GM19240 (cell line): Measurements from ENCODE around the gene VPS41.
"Not testable (repeated sequence)": the region's sequence is repeated elsewhere in the genome, so short reads cannot be mapped to it uniquely, and the experiment has no call there.

Experiments used
- DNase-seq: peaks from one replicate; pipeline ENCODE4 v3.0.0; 2011; ENCODE audit warnings: low spot score; ENCODE audit not compliant: insufficient read length

Gene VPS41

GRCh38 chr7:38855867-38856266 lies 53.1 kb downstream of the VPS41 start:
- DNase-seq: no peak

DNA sequence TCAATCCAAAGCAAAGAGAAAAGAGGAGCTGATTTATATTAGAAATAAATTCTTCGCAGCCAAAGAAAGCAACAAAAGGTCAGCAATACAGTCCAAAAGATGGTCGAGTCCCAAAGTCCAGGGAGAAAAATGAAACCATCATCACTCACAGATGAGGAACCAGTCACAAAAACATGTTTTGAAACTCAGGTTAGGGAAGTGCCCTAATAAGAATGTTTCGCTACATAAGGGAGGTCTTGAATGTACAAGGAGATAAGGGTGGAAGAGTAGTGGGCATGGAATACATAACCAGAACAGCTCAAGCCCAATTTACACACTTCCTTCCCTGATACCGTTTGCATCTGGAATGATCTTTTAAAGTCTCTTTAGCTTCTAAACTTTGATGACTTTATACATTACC lies 53.6 kb downstream of the VPS41 start:
- DNase-seq: no peak

DNA sequence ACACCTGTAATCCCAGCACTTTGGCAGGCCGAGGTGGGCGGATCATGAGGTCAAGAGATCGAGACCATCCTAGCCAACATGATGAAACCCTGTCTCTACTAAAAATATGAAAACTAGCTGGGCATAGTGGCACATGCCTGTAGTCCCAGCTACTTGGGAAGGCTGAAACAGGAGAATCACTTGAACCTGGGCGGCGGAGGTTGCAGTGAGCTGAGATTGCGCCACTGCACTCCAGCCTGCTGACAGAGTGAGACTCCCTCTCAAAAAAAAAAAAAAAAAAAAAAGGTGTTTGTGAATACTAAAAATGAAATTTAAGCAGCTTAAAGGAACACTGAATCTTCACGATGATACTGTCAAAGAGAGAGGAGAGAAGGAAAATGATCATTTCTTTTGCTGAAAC lies 54.0 kb downstream of the VPS41 start:
- DNase-seq: not testable (repeated sequence)

DNA sequence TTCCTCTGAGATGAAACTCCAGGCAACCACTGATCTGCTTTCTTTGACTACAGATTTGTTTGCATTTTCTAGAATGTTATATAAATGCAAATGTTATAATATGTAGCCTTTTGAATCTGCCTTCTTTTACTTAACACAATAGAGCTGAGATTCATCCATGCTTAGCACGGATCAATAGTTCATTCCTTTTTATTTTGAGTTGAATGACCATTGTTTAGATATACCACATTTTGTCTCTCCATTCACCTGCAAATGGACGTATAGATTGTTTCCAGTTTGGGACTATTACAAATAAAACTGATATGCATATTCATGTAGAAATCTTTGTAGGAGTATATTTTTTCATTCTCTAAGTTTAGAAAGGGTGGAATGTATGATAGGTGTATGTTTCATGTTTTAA lies 57.7 kb downstream of the VPS41 start:
- DNase-seq: no peak

- DNase-seq: no peak
These were observed 62.7 kb downstream of the VPS41 start for GRCh38 chr7:38846280-38846679.

DNA sequence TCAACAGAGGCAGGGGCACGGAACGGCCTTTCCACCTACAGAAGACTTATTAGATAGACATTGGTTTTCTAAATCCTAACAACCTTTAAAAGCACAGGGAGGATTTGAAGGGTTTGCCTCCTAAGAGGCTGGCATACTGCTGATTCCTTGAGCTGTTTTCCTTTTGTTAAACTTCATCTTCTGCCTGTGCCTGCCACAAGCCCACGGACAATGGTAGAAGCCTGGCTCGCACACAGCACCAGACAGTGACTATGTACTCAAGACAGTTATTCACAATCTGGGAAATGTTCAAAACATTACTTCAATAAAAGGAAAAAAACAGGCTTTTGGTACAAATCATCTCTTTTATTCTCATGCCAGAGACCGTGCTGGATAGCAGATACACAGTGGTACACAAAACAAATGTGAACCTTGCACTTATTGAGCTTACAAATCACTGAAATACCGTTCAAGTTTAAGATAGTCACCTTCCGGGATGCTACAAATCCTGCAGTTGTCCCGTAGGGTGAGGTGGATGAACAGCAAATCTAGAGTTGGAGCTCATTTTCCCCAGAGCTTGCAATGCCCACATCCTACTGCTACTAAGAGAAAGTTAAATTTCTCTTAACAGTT lies 63.9 kb downstream of the VPS41 start:
- no peak for DNase-seq

- DNase-seq: no peak
These were observed 66.2 kb downstream of the VPS41 start for GRCh38 chr7:38842746-38843145.

DNA sequence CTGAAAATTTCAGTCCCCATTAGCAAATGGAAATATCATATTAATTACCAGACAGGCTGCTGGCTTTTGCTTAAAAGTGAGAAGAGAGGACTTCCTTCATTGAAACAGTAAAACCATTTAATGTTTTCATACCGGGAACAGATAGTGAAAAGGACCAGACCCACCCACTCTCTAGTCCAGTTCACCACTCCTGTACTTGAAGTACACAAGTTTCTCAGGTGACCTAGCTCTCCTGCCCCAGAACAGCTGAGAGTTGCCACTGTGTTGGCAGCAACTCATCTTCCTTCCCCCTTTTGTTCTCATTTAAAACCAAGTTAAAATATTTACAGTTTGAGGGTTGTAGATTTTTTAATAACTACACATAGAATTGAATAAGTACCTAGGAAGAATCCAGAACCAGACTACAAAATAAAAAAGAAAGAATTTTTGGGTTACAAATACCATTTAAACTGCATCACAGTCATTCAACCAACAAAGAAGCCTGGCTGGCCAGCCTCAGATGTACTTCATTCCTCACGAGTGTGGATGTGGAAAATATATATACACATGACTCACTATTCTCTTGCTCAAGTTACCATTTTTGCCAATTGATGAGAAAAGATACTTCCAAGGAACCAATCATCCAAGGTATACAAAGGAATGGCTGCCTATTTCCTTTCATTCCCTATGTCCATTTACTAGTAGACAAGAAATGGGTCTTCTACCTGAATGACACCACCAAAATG lies 68.1 kb downstream of the VPS41 start:
- DNase-seq: no peak

DNA sequence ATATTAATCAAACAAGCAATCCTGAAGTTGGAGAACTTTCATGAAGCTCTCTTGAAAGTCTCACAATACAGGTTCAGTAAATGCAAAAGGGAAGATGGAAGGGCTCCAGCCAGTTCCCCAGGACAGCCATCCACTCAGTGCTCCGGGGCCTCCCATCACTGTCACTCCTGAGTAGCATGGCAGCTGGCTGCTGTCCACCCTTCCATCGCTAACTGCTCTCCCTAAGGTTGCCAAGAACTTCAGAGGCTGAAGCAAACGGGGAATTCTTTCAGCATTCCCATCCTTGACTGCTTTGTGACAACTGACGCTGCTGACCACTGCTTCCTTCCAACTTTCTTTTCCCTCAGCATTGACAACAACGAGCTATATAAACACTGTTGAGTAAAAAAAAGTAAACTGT lies 69.1 kb downstream of the VPS41 start:
- no peak for DNase-seq

DNA sequence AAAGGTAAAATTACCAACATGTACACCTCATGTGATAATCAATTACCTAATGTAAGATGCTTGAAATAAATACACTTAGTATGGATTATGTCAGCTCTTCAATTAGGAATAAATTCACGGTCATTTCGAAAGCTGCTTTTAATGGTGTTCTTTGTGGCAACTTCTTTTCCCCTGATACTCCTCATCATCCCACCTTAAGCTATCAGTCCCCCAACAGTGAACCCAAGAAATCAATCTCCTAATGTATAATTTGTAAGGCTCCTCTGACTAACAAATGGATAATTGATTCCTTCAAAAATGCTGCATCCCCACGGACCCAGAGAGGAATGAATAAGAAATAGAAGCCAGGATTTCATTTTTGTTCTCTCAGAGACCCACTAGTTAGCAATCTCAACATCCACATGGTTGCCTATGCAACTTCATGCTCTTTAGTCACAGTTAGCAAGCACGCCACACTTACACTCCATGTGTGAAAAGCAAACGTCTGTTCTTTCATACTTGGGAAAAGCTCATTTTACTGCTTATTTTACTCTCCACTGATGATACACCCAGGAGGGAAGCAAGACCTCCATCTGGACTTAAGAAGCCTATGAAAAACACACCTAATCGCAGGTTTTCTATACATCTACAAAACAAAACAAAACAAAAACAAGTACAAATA lies 70.1 kb downstream of the VPS41 start:
- DNase-seq: no peak

DNA sequence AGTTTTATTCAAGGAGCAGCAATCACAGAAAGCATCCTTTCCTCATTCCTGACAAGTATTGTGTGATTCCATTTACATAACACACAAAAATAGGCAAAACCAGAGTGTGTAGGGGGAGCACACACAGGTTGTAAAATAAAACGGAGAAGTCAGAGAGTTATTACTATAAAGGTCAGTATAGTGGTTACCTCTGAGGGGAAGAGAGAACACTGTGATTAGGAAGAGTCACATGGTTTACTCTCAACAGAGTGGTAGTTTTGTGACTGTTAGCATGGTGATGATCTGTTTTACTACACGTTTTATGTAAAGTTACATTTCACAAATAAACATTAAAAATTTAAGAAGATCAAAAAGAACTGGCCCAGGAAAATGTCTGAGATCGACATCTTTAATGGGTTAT lies 74.6 kb downstream of the VPS41 start:
- DNase-seq: no peak

- no peak for DNase-seq
These were observed 75.7 kb downstream of the VPS41 start for GRCh38 chr7:38833329-38833728.

DNA sequence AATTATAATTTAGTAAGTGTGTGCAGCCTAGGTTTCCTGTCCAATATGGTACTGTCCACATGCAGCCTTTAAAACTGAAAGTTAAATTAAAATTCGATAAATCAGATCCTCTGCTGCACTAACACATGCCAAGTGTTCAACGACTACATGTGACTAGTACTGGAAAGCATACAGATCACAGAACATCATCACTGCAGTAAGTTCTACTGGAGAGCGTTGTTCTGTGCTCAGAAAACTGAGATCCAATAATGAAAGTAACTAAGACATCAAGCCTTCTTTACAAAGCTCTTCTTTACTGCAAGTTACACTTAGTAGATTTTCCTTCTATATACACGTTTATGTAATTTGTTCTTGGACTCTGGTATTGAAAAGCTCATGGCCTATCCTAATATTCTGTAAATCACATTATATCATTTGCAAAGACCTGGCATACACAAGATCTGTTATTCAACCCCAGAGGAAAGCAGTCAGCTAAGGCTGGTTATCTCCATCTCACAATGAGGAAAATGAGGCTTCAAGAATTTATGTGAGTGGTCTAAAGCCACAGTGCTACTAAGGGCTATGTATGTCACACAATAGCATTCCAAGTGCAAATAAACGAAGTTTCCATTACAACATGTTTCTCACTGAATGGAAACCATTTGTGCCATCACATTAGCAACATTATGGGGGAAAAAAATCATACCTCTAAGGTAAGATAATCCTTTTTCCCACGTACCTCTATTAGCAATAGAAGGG lies 77.6 kb downstream of the VPS41 start:
- no peak for DNase-seq

- DNase-seq: no peak
These were observed 78.2 kb downstream of the VPS41 start for GRCh38 chr7:38830826-38831225.

DNA sequence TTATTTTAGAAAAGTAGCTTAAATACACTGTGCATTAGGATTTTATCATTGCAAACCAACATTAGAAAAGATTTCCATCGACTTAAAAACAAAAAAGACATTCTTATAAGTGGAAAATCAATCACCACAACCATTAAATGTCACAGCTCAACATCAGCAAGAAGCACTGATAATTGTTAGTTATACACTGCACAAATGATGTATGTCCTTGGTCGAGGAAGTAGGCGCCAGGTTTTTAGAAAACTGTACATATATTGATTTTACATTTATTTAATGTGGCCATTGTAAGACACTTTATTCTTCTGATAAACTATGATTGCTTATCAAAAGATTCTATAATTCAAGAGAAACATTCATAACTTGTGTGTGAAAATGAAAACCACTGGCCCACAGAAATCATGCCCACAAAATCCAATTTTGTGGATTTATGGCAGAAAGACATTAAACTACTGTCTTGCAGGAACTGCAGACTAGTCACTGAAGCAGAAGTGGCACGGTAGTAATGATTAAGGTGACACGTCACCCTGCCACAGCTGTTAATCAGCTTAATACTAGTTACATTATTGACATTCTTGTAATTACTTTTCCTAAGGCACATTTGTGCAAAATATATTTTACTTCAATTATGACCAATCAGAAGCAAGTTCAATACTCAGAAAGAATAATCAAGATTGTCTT lies 79.4 kb downstream of the VPS41 start:
- DNase-seq: no peak

DNA sequence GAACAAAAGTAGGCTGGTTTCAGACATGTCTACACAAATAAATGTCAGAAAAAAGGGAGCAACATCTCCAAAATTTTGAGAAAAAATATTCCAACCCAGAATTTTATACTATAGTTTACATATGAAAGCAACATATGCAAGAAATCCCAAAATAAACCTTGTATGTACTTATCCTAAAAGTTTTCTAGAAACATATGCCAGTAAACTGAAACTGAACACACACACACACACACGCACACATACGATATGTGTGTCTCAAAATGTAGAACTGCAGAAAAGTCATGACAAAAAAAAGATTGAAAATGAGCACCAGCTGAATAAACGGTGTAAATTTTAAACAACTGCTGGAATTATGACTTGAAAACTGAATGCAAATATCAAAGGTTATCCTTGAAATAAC lies 81.0 kb downstream of the VPS41 start:
- no peak for DNase-seq

DNA sequence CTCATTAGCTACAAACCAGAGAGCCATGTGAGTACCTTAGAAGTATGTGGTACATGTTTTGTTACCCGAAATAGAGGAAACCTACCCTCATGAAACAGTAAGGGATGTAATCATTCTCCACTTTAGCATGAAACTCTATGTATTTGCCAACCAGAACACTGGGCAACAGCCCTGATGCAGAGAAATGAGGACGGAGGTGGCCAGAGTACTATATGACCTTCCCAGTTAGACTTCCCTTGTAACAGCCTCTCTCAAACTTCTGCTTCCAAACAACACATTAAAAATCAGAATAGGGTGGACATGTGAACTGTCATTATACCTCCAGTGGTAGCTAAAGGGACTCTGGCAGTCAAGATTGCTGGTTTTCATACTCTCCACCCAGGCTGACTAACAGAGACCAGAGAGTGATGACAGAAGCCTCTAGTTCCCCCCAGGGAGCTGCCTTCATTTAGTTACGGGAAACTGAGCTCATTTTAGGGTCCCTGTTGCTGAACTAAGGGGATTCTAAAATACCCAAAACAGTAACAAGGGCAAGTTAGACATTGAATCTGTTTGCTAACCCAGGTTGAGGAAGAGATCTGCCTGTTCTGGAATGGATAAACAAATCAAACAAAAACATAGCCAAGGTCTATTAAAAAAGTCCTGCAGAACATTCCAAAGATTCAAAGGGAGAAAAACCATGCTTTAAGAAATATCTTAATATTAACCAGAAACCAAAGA lies 83.1 kb downstream of the VPS41 start:
- DNase-seq: no peak

GRCh38 chr7:38824948-38825347 lies 84.0 kb downstream of the VPS41 start:
- DNase-seq: no peak

DNA sequence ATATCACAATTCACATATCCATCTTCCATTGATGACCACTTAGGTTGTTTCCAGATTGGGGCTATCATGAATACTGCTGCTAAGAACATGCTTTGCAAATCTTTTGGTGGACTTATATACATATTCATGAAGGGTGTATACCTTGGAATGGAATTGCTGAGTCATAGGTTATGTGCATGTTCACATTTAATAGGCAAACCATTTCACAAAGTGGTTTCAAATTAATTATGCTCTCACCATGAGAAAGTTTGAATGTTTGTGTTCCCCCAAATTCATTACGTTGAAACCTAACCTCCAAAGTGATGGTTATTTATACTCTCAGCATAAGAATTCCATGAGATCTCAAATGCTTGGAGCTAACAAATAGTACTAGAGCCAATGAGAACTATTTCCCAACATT lies 86.4 kb downstream of the VPS41 start:
- DNase-seq: no peak

DNA sequence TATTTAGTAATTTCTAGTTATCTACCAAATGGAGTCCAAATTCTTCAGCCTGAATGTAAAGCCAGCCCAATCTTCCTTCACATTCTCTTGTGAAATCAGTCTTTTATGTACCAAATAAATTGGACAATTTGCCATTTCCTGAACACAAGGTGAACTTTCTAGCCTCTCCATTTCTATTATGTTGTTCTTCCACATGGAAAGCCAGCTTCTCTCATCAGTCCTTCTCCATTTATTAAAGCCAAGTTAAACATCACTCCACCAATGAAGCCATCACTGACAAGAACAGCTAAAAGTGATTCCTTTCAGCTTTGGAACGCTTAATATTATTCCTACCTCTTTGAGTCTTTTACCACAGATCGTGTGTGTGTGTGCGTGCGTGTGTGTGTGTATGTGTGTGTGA lies 88.4 kb downstream of the VPS41 start:
- no peak for DNase-seq

- no peak for DNase-seq
These were observed 89.5 kb downstream of the VPS41 start for GRCh38 chr7:38819463-38819862.
